Loucy (cell line): Measurements from ENCODE around the gene AGAP1.

Source experiments
- H2AFZ ChIP-seq: fragments of 200-600 bp; sonication (generic); 2 replicates; pipeline ENCODE4 v1.6.0; 2016; ENCODE audit warnings: antibody characterized with exemption, mild to moderate bottlenecking, low read length, moderate library complexity
- H3F3A ChIP-seq: fragments of 200-600 bp; 2 replicates; pipeline ENCODE4 v1.6.0; 2016; ENCODE audit warnings: antibody characterized with exemption, low read depth, mild to moderate bottlenecking
- H3K27me3 ChIP-seq: fragments of 200-600 bp; sonication (generic); 2 replicates; pipeline ENCODE4 v1.6.1; 2014; ENCODE audit warnings: low read length, mild to moderate bottlenecking; ENCODE audit not compliant: insufficient read depth, poor library complexity, severe bottlenecking
- H3K36me3 ChIP-seq: fragments of 200-600 bp; sonication (generic); 2 replicates; pipeline ENCODE4 v1.6.1; 2016; ENCODE audit warnings: low read length; ENCODE audit not compliant: insufficient read depth
- H3K4me1 ChIP-seq: fragments of 200-600 bp; sonication (generic); 2 replicates; pipeline ENCODE4 v1.5.1; 2014; ENCODE audit warnings: low read length, mild to moderate bottlenecking; ENCODE audit not compliant: insufficient read depth, poor library complexity, severe bottlenecking
- H3K4me2 ChIP-seq: fragments of 200-600 bp; sonication (generic); 2 replicates; pipeline ENCODE4 v1.6.0; 2014; ENCODE audit warnings: antibody characterized with exemption, low read length, low read depth, mild to moderate bottlenecking; ENCODE audit not compliant: poor library complexity, severe bottlenecking
- H3K4me3 ChIP-seq: fragments of 200-600 bp; sonication (generic); 2 replicates; pipeline ENCODE4 v1.5.1; 2014; ENCODE audit warnings: low read length, mild to moderate bottlenecking, mixed read lengths; ENCODE audit not compliant: poor library complexity, severe bottlenecking
- H3K79me2 ChIP-seq: fragments of 200-600 bp; sonication (generic); 2 replicates; pipeline ENCODE4 v1.6.1; 2014; ENCODE audit warnings: low read length; ENCODE audit not compliant: insufficient read depth
- H3K9ac ChIP-seq: fragments of 200-600 bp; sonication (generic); 2 replicates; pipeline ENCODE4 v1.6.0; 2014; ENCODE audit warnings: mild to moderate bottlenecking, low read depth, low read length, moderate library complexity; ENCODE audit not compliant: poor library complexity, severe bottlenecking
- H3K9me2 ChIP-seq: fragments of 200-600 bp; sonication (generic); replicated peaks from 2 replicates; pipeline ENCODE4 v1.6.1; 2016; ENCODE audit warnings: low read depth, low read length, mixed read lengths
- H3K9me3 ChIP-seq: fragments of 200-600 bp; sonication (generic); 2 replicates; pipeline ENCODE4 v1.6.1; 2014; ENCODE audit warnings: mild to moderate bottlenecking, antibody characterized with exemption, low read length, low read depth; ENCODE audit not compliant: insufficient read depth
- H4K20me1 ChIP-seq: fragments of 200-600 bp; sonication (generic); 2 replicates; pipeline ENCODE4 v1.6.0; 2014; ENCODE audit warnings: antibody characterized with exemption, low read length, mild to moderate bottlenecking; ENCODE audit not compliant: insufficient read depth, poor library complexity, severe bottlenecking
- CTCF ChIP-seq: fragments of 200-600 bp; sonication (generic); conservative IDR thresholded peaks from 2 replicates; pipeline ENCODE4 v1.5.1; 2014; ENCODE audit warnings: mild to moderate bottlenecking, antibody characterized with exemption, low read length
- EZH2phosphoT487 ChIP-seq: fragments of 200-600 bp; IDR thresholded peaks from 2 replicates; pipeline ENCODE4 v1.6.1; 2018; ENCODE audit warnings: antibody characterized with exemption, mild to moderate bottlenecking, moderate library complexity, borderline replicate concordance

Gene AGAP1

GRCh38 chr2:235453605-235454151 is 40.2 kb upstream of the AGAP1 start:
- no peaks in the 10 kb centered on the region for H3K9me3 ChIP-seq
- H3K79me2 ChIP-seq = no peaks in the 10 kb centered on the region
- H3K36me3 ChIP-seq = no peaks in the 10 kb centered on the region
- no peaks in the 10 kb centered on the region for H3F3A ChIP-seq
- H4K20me1 ChIP-seq = no peaks in the 10 kb centered on the region
- H3K4me1 ChIP-seq = no peaks in the 10 kb centered on the region
- H3K9ac ChIP-seq = no peak overlapping the region
- no peak overlapping the region for H3K4me2 ChIP-seq
- no peak for TF ChIP-seq EZH2phosphoT487
- no peak for TF ChIP-seq CTCF
- no peaks in the 10 kb centered on the region for H3K27me3 ChIP-seq
- H2AFZ ChIP-seq = no peak overlapping the region
- H3K9me2 ChIP-seq = no peaks in the 10 kb centered on the region
- no peak overlapping the region for H3K4me3 ChIP-seq

- Histone ChIP-seq H3K4me1 (no peaks in the 10 kb centered on the region), H3K79me2 (no peaks in the 10 kb centered on the region), H3K4me2 (no peak overlapping the region), H3K9me2 (no peaks in the 10 kb centered on the region), H3F3A (no peaks in the 10 kb centered on the region), H3K27me3 (no peaks in the 10 kb centered on the region), H4K20me1 (no peaks in the 10 kb centered on the region), H2AFZ (no peak overlapping the region), H3K36me3 (no peaks in the 10 kb centered on the region), H3K4me3 (no peak overlapping the region), H3K9me3 (no peaks in the 10 kb centered on the region), H3K9ac (no peak overlapping the region)
- TF ChIP-seq CTCF (no peak), EZH2phosphoT487 (no peak)
Observed at GRCh38 chr2:235458839-235459273, 35.0 kb upstream of the AGAP1 start.

GRCh38 chr2:235460548-235461047 is 33.2 kb upstream of the AGAP1 start:
- Histone ChIP-seq H3K79me2 (no peaks in the 10 kb centered on the region), H3K4me3 (no peak overlapping the region), H3K9me2 (no peaks in the 10 kb centered on the region), H3K9ac (no peak overlapping the region), H3K9me3 (no peaks in the 10 kb centered on the region; the same call in 1 of the 2 replicates), H3K4me1 (no peaks in the 10 kb centered on the region), H3K36me3 (no peaks in the 10 kb centered on the region), H4K20me1 (no peaks in the 10 kb centered on the region), H3K4me2 (no peak overlapping the region), H3F3A (no peaks in the 10 kb centered on the region), H2AFZ (no peak overlapping the region), H3K27me3 (no peaks in the 10 kb centered on the region)
- TF ChIP-seq EZH2phosphoT487 = no peak
- TF ChIP-seq CTCF = no peak
